GM12874 (cell line): ENCODE measurements around the gene TPD52L2.

ENCODE experiments used
- CTCF ChIP-seq: IDR thresholded peaks from 2 replicates; pipeline ENCODE4 v1.5.1; 2011; ENCODE audit warnings: low read depth, mild to moderate bottlenecking, control low read depth, low read length, moderate library complexity; ENCODE audit not compliant: insufficient read depth

Gene TPD52L2

GRCh38 chr20:63854069-63854765 lies 10.9 kb upstream of the TPD52L2 start:
- TF ChIP-seq CTCF: no peak

- TF ChIP-seq CTCF: no peak
Observed at GRCh38 chr20:63854766-63855362, 10.2 kb upstream of the TPD52L2 start.

GRCh38 chr20:63855363-63856097 lies 9.5 kb upstream of the TPD52L2 start:
- no peak for TF ChIP-seq CTCF

- no peak for TF ChIP-seq CTCF
Observed at GRCh38 chr20:63856098-63856511, 9.0 kb upstream of the TPD52L2 start.

GRCh38 chr20:63857764-63858392 lies 7.2 kb upstream of the TPD52L2 start:
- no peak for TF ChIP-seq CTCF

GRCh38 chr20:63858393-63859165 lies 6.5 kb upstream of the TPD52L2 start:
- no peak for TF ChIP-seq CTCF
